HG03064 (cell line): ENCODE results near the gene TSEN34.
"Not testable (repeated sequence)": the region's sequence is repeated elsewhere in the genome, so short reads cannot be mapped to it uniquely, and the experiment has no call there.

Experiments used
- ATAC-seq: cut with Tn5 transposase; IDR thresholded peaks from one replicate; pipeline ENCODE4 v1.9.1; 2021; ENCODE audit warnings: low read depth; ENCODE audit not compliant: unreplicated experiment

TSEN34 gene

DNA sequence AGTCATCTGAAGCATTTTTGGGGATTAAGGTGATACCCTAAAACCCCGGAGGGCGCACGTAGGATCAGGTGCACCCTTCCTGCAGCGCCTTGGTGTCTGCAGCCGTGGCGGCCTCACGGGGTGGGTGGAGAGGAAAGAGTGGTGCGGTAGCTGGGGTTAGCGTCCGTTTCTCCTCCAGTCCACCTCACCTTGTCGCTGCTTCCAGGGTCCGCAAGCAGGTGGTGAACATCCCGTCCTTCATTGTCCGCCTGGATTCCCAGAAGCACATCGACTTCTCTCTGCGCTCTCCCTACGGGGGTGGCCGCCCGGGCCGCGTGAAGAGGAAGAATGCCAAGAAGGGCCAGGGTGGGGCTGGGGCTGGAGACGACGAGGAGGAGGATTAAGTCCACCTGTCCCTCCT, 16.1 kb downstream of the TSEN34 start:
- ATAC-seq: not testable (repeated sequence)

DNA sequence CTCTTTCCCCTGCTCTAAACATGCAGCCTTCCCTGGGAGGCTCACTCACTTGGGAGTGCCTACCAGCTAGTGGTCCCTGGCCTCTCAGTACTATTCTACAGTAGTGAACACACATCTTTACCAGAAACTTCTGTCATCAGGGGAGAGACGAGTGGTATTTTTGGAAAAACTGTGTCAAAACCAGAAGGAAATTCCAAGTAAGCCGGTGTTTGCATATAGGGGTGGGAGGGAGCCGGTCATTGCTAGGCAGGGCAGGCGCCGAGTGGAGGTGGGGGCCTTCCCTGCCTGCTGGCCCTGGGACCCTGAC, 16.5 kb downstream of the TSEN34 start:
- ATAC-seq: no peak

- no peak for ATAC-seq
Observed at GRCh38 chr19:54207983-54208783, 17.1 kb downstream of the TSEN34 start.

- ATAC-seq: no peak
Observed at GRCh38 chr19:54208784-54209057, 17.6 kb downstream of the TSEN34 start.

- ATAC-seq: no peak
Observed at GRCh38 chr19:54209058-54209810, 18.1 kb downstream of the TSEN34 start.

DNA sequence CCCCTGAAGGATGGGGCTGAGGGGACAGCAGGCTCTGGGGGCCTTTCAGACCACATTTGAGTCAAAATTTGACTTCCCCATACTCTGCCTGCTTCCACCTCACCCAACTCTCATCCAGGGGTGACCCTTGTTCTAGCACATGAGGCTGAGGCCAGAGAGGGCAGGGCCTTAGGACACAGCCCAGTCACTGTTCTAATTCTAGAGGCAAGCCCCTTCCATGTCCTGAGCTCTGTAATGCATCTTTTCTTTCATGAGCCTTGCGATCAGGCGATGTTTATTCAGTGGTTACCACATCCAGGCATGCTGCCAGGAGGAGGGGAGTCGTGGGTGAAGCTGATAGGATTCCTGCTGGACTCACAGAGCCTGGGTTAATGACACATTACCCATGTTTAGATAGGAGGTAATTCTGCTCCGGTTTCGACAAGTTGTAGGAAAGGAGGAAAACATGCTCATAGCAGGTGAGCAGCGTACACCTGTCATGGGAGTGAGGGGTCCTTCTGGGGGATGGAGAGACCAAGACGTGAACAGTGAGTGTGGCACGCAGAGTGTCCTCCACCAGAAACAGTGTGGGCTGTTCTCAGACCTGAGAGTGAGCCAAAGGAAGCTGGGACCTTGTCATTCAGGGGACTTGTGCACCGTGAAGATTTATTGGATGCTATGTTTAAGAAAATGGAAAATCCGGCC, 18.8 kb downstream of the TSEN34 start:
- ATAC-seq: no peak

- ATAC-seq: no peak
Observed at GRCh38 chr19:54211235-54211634, 20.1 kb downstream of the TSEN34 start.

DNA sequence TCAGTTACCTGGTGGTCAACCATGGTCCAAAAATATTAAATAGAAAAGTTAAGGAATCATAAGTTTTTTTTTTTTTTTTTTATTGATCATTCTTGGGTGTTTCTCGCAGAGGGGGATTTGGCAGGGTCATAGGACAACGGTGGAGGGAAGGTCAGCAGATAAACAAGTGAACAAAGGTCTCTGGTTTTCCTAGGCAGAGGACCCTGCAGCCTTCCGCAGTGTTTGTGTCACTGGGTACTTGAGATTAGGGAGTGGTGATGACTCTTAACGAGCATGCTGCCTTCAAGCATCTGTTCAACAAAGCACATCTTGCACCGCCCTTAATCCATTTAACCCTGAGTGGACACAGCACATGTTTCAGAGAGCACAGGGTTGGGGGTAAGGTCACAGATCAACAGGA, 23.1 kb downstream of the TSEN34 start:
- not testable (repeated sequence) for ATAC-seq

DNA sequence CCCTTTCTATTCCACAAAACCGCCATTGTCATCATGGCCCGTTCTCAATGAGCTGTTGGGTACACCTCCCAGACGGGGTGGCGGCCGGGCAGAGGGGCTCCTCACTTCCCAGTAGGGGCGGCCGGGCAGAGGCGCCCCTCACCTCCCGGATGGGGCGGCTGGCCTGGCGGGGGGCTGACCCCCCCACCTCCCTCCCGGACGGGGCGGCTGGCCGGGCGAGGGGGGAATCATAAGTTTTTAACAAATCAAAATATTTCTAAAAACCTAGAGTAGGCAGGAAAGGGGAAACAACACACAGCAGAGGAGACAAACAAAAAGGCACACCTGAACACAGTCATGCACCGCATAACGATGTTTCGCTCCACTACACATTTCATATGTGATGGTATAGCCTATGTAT, 23.6 kb downstream of the TSEN34 start:
- not testable (repeated sequence) for ATAC-seq

DNA sequence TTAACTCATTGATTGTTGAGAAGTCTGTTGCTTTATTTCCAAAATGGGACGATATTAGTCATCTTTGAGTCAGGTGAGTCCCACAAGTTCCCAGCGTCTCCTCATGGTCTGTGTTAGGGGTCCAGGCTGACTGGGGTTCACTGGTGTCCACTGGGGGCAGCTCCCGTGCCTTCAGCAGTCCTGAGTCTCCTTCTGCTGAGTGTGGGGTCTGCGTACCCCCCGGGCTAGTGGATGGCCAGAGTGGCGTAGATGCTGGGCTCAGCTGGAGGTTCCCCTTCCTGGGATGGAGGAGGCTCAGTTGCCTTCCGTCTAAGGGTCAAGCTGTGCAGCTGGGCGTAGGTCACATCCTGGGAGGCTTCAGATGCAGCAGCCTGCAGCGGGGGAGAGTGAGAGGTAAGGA, 25.8 kb downstream of the TSEN34 start:
- no peak for ATAC-seq

GRCh38 chr19:54217517-54218247, 26.6 kb downstream of the TSEN34 start:
- ATAC-seq: not testable (repeated sequence)

- no peak for ATAC-seq
Observed at GRCh38 chr19:54218259-54218658, 27.2 kb downstream of the TSEN34 start.

DNA sequence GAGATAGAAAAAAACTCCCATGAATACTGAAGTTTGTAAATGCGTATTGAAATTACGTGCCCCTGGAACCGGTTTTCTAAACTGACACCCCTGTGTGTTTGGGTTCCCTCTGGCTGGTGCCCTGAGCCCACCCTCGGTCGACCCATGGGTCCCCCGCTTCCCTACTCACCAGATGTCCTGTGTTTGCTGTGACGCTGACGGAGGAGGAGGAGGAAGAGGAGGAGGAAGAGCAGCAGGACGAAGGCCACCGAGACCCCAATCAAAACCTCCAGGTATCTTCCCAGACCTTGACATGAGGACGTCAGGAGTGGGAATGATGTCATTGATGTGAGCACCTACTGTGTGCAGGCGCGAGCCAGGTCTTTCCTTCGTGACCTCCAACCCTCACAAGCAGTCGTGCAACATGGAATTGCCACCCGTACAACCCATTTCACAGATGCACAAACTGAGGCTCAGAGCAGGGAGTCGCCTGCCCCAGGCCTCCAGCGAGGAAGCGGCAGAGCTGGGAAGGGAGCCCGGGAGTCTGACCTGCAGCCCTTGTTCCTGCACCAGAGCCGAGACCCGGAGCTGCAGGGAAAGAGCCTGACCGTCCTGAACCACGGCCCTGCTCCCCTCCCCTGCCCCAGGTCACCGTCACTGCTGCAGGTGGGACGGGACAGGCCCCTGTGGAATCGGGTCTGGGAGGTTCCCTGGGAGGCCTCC, 28.0 kb downstream of the TSEN34 start:
- ATAC-seq: no peak

GRCh38 chr19:54219702-54220101, 28.6 kb downstream of the TSEN34 start:
- ATAC-seq: not testable (repeated sequence)

GRCh38 chr19:54221947-54222346, 30.8 kb downstream of the TSEN34 start:
- not testable (repeated sequence) for ATAC-seq

DNA sequence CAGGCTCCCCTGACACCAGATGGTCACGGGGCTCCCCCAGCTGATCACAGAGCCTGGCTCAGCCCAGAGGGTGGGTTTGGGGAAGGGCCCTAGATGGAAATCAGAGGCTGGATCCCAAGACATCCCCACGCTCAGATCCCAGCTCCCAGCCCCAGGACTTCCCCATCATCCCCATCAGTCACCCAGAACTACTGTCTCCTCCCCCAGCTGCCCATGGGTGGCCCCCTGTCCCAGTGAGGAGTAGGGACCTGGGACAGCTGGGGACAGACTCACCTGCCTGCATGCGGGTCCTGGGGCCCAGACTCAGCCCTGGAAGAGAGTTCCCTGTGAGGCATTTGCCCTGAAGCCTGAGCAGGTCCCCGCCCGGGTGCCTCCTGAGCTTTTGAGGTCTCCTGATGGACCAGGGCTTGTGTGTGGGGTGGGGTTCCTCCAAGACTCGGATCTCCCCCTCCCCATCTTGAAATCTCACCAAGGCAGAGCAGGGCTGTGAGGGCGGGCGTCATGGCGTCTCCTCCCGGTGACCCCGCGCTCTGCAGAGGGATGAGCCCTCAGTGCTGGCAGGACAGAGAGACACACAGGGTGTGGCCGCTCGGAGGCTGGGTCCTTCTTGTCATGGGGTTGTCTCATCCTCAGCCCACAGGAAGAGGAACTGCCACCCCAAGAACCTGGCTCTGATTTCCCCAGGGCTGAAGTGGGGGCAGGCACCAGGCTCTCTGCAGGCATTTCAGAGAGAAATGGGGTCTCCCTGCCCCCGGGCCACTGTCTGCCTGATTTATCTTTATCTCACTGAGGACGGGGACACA, 31.6 kb downstream of the TSEN34 start, which contains the start of gene LILRB3:
LILRB3 (minus strand) TSS at position 534 of the 803 bp plus-strand sequence; CDS start at position 503, 31 bp downstream.
- not testable (repeated sequence) for ATAC-seq

GRCh38 chr19:54223277-54223936, 32.3 kb downstream of the TSEN34 start:
- ATAC-seq: not testable (repeated sequence)

DNA sequence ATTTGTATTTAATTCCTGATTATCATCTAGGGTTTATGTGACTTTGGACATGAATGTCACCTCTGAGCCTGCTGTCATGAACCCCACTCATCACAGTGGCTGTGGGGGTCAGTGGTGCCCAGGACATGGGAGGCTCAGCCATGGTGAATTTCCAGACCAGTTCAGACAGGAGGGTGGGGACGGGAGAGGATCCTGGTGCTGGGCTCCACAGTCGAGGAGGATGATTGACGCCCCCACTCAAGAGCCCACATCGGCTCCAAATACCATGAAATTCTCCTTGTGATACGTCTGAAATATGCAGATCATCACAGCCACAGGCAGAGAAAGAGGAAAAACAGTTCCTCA, 32.8 kb downstream of the TSEN34 start:
- not testable (repeated sequence) for ATAC-seq

DNA sequence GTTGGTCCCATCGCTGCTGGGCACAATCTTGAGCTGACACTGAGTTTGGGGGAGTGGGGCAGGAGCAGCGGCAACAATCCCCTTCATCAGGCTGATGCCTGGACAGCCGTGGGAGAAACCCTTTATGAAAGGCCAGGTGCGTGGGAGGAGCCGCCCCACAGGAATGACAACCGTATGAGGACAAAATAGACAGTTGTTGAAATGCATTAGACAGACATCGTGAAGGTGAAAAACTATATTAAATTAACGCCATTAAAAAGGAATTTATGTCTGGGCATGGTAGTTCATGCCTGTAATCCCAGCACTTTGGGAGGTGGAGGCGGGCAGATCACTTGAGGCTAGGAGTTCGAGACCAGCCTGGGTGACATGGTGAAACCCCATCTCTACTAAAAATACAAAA, 33.5 kb downstream of the TSEN34 start:
- not testable (repeated sequence) for ATAC-seq
